ENCODE results near the gene PPHLN1.
"Not testable (repeated sequence)": the region's sequence is repeated elsewhere in the genome, so short reads cannot be mapped to it uniquely, and the experiment has no call there.

Gene PPHLN1

DNA sequence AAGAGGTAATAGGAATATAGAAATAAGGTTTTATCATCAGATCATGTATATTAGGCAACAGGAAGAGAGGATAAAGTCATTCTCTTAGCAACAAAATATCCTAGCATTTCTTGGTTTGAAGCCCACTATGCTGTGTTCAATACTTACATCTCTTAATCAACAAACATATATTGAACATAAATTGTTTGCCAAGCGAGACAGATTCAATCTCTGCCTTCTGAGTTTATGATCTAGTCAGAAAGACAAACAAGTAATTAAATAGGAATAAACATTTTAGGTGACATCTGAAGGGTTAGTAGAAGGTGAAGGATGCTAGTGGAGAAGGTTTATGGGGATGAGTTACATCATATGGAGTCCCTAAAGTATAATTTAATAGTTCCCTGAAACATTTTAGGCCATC lies 54.8 kb downstream of the PPHLN1 start:
- DNase-seq, result no peak

DNA sequence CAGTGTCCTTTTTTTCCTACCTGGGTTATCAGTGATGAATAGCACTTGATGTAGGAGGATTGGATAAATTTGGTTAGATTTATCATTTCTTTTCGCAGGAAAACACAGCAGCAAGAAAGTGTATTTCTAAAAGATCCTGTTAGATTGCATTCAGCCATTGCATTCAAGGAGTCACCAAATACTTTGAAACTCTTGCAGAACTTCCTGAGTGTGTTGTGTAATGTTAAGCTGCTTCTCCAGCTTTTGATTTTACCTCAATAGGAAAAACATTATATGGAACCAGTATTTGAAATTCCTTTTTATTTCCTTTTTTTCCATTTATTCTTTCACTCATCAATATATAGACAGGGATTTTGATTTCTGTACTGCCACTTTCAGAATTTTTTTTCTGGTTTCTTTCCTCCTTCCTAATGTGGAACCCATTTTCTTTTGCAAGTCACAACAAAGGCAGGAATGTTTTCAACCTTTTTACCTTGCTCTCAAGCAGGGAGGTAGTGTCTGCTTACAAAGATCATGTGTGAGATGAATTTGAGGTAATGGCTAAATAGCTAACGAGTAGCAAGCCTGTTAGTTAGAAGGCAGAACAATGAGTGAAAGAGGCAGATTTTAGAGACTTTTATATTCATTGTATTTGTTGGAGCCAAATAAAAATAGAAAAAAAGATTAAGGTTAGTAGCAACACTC lies 56.2 kb downstream of the PPHLN1 start:
- DNase-seq, result no peak

- no peak for DNase-seq
Measured at GRCh38 chr12:42385326-42385841, 59.4 kb downstream of the PPHLN1 start.

DNA sequence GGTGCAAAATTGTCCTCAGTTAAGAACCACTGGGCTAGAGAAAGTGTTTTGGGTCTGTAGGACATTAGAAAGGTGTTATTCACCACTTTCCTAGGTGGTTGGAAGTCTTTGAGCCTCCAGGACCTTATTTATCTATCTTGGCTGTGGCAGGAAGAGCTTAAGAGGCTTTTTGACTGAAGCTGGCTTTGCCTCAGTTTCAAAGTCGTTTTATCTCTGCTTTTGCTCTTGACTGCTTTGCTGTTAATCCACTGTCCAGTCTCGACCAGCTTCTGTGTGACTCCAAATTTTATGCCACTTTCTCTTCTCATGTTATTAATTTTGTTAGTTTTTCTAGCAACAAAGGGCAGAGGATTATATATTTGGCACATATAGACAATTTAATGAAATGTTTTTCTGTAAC lies 60.3 kb downstream of the PPHLN1 start:
- DNase-seq, result no peak

GRCh38 chr12:42388086-42388485 lies 62.1 kb downstream of the PPHLN1 start:
- DNase-seq, result not testable (repeated sequence)

GRCh38 chr12:42394429-42394828 lies 68.5 kb downstream of the PPHLN1 start:
- no peak for DNase-seq

GRCh38 chr12:42396473-42397259 lies 70.7 kb downstream of the PPHLN1 start:
- no peak for DNase-seq

DNA sequence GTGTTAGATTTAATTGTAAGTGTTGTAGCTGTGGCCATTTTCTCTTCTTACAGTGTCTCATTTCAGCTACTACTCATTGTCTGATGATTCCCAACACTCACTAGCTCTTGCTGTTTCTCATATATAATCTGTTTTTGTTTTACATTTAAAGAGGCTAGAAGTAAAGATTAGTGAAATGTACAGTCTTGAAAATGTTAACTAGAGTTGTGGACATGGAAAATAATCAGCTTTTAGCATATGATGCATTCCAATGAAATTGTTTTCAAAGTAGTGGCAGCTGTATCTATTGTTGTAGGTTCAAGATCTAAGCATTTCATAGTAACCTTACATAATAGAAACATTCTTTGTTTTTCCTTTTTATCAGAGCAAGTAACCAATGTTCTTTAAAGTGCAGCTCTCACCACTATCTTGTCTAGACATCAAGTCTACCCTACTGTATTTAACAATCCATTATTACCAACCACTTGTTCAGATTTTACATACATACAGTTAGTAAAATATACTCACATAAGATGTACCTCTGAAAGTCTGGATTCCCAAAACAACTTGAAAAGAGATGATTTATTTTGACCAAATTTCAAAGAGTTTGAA lies 76.9 kb downstream of the PPHLN1 start:
- DNase-seq, result no peak

GRCh38 chr12:42407306-42407705 lies 81.3 kb downstream of the PPHLN1 start:
- no peak for DNase-seq

GRCh38 chr12:42409471-42409870 lies 83.5 kb downstream of the PPHLN1 start:
- no peak for DNase-seq

DNA sequence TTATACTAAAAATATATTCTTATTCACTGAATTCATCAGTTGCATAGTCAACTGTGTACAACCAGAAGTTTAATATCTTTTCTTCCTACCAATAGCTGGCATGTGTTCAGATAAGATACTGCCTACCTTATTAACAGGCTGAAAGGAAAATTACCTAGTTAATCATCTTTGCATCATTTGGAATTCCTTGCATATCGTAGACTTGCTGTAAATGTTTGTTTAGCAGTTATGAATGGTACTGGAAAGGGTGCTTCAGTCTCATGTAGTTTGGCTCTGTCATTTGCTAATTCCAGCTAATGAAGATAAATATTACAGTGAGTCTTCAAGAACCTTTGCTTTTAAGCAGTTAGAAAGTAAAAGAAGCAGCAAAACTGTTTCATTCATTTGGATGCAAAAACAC lies 84.4 kb downstream of the PPHLN1 start:
- DNase-seq, result no peak

- no peak for DNase-seq
Measured at GRCh38 chr12:42420395-42420794, 94.4 kb downstream of the PPHLN1 start.

- no peak for DNase-seq
Measured at GRCh38 chr12:42421844-42422779, 96.1 kb downstream of the PPHLN1 start.

GRCh38 chr12:42422785-42423184 lies 96.8 kb downstream of the PPHLN1 start:
- DNase-seq, result no peak

- DNase-seq, result no peak
Measured at GRCh38 chr12:42426746-42427145, 100.8 kb downstream of the PPHLN1 start.

GRCh38 chr12:42428850-42429249 lies 102.9 kb downstream of the PPHLN1 start:
- no peak for DNase-seq

- no peak for DNase-seq
Measured at GRCh38 chr12:42432517-42433140, 106.7 kb downstream of the PPHLN1 start.

- no peak for DNase-seq
Measured at GRCh38 chr12:42440608-42441007, 114.6 kb downstream of the PPHLN1 start.

DNA sequence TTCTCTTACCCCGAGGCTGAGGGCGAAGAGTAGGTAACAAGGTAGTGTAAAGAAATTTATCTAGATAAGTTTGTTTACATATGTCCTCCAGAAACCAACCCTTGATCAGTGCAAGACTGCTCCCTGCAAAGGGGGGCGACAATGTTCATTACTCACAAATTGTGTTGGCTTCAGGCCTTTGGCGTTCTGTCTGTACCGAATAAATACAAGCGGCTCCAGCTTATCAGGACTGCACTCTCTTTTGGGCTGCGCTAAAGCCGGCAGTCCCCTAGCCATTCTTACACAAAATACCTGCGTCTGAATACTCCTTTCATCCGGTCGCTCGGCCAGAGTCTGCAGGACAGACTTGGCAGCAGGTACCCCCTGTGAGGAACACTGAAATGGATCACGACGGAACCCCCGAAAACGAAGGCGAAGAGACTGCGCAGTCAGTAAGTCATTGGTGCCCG lies 116.4 kb downstream of the PPHLN1 start:
- no peak for DNase-seq

DNA sequence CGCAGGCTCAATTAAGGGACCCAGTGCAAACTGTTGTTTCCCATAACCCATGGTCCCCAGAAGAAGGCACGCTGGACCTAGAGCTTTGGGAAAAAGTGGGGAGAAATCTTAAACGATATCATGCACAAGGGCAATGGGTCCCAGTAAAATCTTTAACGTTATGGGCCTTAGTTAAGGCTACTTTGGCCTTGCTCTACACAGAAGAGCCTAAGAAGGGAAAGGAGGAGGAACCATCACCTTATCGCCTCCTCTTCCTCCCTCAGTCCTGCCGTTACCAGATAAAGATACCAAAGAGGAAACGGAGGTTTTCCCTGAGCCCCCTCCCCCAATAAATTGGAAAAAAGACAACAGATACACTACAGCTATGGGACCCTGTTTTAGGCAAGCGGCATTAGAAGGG lies 116.9 kb downstream of the PPHLN1 start:
- DNase-seq, result no peak

DNA sequence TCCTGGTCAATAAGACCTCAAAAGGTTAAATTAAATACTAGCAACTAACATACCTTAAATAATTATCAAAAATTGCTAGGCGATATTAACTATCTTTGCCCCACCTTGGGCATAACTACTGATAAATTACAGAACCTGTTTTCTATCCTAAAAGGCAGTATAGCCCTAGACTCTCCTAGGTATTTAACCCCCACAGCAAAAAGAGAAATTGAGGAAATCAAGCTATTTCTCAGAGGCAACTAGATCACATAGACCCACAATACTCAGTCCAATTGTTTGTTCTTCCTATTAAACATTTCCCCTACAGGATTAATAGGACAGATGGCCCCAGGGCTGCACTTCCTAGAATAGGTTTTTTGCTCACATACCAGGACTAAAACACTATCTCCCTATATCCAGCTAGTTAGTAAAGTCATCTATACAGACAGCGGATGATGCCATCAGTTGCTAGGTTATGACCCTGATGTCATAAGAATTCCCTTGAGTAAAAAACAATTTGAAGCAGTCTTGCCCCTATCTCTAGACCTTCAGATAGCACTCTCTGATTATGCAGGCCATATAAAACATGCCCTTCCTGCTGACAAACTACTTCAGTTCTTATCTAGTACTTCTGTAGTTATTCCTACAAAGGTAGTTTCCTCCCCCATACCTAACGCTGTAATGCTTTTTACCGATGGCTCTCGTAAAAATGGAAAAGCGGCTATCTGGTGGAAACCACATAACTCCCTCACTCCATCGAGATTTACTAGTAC lies 118.4 kb downstream of the PPHLN1 start:
- DNase-seq, result no peak
